HG02884 (cell line): Measurements from ENCODE around the gene SERPINI1.
A peak's percentile ranks its signal among the peaks of the same experiment; 100 is the strongest.
"Not testable (repeated sequence)": the region's sequence is repeated elsewhere in the genome, so short reads cannot be mapped to it uniquely, and the experiment has no call there.

ENCODE experiments used
- ATAC-seq: cut with Tn5 transposase; IDR thresholded peaks from one replicate; pipeline ENCODE4 v1.9.1; 2021; ENCODE audit warnings: mild to moderate bottlenecking, moderate library complexity; ENCODE audit not compliant: unreplicated experiment

SERPINI1 gene

DNA sequence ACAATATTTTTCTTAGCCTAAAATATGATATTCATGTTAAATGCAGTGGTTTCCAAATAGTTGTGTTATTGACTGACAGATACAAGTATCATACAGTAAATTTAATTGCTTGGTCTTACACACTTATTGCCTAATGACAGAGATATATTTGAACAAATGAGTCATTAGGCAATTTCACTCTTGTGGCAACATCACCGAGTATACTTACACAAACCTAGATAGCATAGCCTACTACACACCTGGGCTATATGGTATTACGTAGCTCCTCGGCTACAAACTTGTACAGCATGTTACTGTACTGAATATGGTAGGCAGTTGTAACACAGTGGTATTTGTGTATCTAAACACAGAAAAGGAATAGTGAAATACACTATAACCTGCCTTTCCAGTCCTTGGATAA lies 50.3 kb downstream of the SERPINI1 start:
- no peak for ATAC-seq

DNA sequence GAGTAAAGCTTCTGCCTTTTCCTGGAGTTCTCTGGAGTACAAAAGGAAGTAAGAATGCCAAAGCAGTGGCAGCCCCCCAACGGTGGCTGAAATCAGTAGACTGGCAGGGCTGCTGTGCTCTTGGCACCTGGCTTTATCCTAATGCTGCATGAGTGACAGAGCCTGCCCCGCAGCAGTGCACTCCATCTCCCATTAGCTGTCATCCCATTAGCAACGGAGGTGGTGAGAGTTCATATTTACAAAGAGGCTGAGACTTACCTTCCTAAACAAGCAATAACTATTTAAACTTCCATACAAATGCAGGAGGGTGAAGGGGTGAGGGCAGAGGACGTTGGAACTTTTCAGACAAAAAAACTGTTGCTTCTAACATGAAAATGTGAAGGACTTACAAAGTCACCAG lies 51.9 kb downstream of the SERPINI1 start:
- no peak for ATAC-seq

DNA sequence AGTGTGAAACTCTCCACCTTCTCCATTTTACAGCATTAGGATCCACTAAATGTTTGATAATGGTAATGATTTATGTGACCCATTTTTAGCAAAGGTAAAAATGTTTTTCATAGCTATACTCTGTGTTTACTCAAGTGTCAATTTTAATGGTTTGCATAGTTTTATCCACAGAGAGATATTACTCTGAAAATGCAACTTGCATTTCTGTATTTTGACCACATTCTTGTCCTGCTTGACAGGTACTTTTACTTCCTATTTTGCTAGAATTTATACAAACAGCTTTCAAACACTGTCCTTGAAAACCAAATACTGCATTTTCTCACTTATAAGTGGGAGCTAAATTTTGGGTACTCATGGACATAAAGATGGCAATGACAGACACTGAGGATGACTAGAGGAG lies 62.9 kb downstream of the SERPINI1 start:
- peak; percentile 90 for ATAC-seq

DNA sequence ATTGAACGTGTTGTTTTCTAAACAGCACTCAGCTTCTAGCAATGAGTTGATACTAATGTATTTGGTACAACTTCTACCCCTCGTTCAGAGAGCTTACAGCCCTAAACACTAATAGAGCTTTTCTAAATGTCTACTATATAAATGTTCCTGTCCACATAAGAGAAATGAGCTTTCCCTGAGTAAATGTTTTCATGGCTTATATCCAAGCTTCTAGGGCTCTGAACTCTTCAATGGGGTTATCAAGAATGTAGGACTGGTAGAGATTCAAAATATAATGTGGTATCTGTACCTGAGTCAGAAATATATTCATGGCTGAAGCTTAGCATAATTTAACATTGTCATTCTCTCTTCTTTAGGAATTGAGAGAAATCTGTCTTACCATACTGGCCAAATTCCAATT lies 73.4 kb downstream of the SERPINI1 start:
- no peak for ATAC-seq

DNA sequence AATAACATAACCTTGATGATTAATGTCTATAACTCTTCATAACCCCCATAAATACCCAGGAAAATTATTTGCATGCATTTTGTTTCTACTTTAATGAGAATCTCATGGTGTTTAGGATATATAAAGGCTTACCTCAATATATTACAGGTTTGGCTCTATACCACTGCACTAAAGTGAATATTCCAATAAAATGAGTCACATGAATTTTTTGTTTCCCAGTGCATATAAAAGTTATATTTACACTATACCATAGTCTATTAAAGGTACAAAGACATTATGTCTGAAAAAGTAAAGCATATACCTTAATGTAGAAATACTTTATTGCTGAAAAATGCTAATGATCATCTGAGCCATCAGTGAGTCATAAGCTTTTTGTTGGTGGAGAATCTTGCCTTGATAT lies 74.7 kb downstream of the SERPINI1 start:
- no peak for ATAC-seq

DNA sequence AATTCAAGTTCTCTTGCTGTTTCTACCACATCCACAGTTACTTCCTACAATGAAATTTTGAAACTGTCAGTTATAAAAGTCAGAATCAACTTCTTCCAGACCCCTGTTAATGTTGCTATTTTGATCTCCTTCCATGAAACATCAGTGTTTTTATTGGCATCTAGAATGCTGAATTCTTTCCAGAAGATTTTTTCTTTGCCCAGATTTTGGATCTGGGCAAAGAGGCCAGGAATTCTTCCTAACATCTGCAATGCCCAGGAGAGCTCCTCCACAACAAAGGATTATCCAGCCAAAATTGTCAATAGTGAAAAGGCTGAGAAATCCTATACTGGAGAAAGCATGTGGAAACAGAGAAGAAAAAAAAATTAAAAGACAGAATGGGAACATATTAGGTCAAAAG lies 75.5 kb downstream of the SERPINI1 start:
- ATAC-seq: no peak

DNA sequence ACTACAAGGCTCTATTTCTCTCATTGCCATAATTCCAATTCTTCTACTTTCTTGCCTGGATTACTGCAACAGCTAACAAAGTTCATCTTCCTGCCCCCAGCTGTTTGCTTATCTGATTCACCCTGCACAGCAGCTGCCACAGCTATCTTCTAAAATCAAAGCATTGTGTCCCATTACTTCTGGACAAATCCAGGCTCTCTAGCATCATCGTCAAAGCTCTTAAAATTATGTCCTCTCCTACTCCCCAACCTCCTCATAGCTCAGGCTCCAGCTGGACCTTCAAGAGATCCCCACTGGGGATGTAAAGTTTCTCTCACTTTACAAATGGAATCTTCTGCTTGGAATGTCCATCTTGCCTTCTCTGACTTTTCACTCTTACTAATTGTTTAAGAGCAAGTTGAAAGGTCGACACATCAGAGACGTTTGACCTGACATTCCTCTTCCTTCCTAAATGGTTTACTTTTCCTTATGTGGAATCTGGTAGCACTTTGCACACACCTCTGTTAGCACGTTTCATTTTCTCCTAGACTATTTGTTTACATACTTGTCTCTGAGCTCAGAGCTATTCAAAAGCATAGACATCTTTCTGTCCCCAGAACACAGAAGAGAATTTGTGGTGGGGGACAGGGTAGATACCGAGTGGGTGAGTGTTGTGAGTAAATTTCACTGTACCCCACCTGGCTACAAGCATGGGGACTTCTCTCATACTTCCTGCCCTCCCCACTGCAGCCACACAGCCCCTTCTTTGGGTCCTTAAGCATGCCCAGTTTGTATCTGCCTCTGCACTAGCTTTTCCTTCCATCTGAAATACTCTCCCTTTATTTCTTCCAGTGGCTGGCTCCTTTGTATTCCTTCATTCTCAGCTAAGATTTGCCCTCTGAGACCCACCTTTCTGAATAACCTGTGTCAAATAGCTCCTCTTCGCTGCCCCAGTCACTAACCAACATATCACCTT lies 77.9 kb downstream of the SERPINI1 start:
- ATAC-seq: no peak

DNA sequence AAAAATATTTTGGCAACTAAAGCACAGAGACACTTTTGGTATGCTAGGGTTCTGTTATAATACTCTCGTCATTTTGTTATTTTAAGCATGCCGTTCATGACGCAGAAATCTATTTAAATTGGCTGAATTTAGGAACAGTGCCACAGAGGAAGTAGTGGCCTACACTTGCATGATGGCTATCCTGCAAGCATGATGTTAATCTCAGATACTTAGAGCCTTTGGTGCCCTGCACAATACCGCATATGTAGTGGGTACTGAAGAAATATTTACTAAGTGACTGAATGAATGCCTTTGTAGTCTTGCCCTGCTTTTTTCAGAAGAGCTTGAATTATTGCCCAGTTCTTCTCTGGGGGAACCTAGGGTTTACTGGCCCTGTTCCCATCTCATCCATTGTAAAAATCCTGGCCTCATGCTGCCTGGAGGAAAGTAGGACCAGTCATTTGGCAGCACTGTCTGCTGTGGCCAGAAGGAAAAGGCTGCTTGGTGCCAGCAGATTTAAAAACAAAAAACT lies 79.0 kb downstream of the SERPINI1 start:
- no peak for ATAC-seq

DNA sequence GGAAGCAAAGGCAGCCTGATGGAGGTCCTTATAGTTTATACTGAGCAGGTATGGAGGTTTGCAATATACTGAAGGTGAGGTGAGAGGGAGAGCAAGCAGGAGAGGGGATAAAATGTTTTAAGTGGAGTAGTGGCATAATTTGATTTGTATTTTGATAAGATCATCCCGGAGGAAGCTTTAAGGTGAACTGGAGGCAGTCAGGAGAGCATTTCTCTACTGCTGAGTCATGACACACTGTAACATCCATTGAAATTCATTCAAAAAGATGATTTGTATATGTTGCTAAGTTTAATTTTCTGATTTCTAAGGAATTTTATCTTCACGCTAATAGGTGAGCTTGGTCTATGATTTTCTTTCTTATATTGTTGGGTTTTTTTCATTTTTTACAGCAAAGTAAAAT lies 81.4 kb downstream of the SERPINI1 start:
- ATAC-seq: no peak

DNA sequence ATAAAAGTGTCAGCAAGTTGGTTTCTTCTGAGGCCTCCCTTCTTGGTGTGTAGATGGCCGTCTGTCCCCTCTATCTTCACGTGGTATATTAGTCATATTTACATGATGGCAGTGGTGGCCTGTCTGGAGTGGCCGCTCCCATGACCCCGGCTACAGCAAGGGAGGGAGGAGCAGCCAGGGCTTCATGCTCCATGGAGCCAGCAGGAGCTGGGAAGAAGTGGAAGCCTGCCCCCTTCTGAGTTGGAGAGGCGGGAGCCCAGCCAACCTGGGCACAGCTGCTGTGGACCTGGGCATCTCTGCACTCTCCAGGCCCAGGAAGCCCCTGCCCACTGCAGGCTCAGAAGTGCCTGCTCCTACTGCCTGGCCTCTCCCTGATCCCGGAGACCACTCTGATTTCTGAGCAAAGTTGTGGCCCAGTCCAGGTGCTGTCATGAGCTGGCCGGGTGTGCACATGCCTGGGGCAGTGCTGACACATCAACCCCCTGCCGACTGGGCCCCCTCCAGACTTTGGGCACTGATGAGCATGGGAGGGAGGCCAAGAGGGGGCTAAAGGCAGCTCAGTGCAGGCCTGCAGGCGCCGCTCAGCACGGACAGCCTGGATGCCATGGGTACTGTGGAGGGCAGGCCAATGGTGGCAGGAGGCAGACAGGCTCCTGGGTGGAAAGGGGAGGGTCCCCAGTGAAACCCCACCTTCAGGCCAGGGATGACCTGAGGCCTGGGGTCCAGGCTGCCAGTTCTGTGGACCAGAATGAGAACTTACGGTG lies 84.8 kb downstream of the SERPINI1 start:
- no peak for ATAC-seq

DNA sequence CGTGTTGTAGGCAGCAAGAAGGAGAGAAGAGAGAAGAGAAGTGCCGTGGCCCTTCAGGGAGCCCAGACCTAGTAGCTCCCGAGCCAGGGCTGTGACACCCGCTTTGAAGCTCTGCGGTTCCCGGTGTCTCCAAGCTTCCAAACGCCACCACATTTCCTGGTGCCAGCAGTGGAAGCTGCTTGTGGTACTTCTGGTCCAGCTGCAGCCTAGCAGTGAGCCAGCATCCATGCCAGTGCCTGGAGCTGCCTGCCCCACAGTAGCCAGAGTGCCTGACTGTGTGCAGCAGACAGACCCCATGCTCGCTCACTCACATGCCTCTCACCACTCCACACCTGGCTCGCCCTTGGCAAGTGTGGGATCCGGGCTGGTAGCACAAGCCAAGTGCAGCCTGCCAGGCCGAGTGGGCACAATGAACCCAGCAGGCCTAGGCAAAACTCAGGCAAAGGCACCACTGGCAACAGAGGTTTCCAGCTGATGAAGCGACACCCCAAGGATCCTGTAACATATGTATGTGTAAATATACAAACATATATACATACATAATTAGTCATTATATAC lies 85.8 kb downstream of the SERPINI1 start:
- ATAC-seq: no peak

DNA sequence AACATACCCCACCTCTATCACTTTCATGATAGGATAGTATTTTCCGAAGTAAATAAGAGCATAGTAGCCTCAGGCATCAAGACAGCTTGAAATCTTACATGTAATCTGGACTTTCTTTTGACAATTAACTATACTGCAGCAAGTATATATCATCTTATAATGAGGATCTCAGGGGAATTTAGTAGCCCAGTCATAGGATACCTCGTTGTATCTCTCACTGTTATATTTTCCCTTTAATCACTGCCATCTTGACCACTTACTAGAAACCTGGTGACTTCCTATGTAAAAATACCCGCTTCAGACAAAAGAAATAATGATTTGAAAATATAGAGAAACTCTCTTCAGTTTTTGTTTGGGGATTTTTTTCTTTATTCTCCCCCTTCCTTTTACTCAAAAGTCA lies 88.2 kb downstream of the SERPINI1 start:
- ATAC-seq: no peak

DNA sequence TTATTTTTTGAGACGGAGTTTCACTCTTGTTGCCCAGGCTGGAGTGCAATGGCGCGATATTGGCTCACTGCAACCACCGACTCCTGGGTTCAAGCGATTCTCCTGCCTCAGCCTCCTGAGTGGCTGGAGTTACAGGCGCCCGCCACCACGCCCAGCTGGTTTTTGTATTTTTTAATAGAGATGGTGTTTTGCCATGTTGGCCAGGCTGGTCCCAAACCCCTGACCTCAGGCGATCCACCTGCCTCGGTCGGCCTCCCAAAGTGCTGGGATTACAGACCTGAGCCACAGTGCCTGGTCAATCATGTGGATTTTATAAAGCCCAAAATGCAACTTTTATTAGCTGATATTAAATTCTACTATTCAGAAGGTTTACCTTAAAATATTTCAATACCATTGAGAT lies 92.1 kb downstream of the SERPINI1 start:
- not testable (repeated sequence) for ATAC-seq

DNA sequence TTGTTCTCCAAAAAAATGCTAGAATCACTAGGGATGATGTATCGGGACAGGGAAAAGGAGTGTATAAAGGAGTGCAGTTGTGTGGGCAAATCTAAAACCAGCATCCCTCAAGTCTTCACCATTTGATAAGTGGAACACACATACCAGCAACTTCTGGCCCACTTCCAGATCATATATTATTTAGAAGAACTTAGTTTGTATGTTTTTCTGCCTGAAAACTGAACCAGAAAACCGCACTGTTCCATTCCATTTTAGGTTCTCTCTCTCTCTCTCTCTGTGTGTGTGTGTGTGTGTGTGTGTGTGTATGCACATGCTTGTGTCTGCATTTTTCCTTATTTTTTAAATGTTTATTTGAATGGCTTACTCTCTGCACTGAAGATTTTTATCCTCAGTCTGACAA lies 93.5 kb downstream of the SERPINI1 start:
- no peak for ATAC-seq

DNA sequence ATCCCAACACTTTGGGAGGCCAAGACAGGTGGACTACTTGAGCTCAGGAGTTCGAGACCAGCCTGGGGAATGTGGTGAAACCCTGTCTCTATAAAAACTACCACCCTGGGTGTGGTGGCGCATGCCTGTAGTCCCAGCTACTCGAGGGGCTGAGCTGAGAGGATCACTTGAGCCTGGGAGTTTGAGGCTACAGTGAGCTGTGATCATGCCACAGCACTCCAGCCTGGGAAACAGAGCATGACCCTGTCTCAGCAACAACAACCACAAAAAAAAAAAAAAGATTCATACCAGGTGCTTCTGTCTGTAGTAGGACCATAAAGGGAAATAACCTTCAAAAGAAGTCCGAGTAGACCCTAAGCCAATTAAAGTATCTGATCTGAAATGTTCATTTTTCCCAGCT lies 94.5 kb downstream of the SERPINI1 start:
- peak; percentile 52 for ATAC-seq

DNA sequence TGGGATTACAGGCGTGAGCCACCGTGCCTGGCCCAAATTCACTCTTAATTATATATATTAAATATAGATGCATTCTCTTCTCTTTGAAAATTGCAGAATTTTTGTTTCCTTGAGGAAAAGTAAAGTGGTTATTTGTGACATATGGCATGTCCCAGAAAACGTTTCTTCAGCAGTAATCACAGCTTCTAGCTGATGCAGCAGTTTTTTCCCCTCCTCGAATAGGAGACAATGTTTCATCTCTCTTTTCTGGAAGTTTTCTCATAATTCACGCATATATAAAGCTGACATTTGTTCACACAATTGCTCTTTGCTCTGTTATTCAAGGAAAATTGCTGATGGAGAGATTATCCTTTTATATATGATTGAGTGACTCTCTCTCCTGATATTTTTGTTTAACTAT lies 99.8 kb downstream of the SERPINI1 start:
- ATAC-seq: no peak

DNA sequence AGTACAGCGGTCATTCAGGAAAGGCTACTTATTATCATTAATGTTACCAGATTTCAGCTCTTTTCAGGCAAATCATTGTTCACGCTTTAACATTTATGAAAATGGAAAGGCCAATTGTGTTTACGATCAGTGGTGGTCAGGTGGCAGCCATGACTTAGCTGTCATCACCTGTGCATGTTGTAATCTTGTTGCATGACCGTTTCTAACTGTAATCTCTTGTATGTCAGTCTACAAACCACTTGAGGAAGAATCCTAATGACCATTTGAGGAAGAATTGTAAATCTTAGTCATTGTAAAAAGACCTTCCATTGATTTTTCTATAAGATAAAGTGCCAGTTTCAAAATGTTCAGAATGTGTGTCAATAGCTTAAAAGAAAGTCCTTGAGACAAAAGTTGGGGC lies 100.4 kb downstream of the SERPINI1 start:
- no peak for ATAC-seq

DNA sequence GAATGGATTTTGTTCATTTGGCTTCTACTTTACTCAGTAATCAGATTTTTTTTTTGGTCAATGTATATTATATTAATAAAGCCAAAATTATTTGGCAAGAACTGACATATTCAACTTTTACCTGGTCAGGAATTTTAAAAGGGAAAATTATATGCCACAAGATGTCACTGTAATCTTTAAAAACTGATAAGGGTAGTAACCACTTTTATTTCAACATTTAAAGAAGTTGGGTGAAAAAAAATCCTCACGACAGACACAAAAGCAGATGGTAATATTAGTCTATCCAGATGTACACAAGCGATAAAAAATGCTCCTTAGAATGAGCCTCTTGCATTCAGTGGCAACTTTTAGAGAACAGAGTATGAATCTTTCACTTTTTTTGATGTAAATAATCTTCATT lies 101.9 kb downstream of the SERPINI1 start:
- no peak for ATAC-seq

DNA sequence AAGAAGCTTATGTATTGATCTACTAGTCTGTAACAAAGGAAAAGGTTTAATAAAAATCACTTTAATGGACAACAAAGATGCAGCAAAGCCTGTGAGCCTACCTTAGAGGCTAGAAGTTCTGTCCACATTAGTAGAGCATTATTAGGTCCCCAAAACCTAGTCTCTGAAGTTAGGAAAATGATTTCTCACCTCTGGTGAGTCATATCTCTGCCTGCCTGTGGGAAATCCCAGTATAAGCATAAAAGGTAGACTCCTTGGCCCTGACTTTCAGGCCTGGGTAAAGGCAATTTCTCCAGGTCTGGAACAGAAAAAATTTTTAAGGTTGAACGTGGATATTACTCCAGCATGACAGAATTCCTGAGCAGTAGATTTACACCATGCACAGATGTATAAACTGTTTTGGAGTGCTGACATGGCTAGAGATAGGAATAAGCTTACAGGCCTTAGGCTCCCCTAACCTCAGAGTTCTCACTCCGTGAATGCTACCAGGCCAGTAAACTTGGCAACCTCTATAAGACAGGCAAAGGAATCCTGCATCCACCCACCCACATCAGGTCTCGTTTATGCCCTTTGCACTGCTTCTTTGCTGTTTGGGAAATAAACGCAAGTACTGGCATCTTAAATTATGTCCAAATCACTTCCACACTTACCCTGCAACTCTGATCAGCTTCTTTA lies 104.1 kb downstream of the SERPINI1 start:
- peak; percentile 47 for ATAC-seq

DNA sequence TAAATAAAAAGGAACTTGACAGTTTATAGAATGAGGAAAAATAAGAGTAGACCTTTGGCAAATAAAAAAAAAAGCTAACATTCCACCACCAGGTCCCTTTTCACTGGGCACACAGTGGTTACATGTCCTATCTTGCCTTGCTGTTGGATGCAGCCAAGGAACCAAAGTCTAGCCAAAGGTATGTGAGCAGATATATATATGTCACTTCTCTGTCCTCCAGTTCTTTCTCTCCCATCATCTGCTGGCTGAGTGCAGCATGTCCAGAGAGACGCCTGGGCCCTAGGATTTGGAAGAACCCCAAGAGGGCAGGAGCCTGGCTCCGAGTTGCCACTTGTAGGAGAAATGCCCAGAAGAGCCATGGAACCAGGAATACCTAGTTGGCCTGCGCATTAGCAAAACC lies 104.7 kb downstream of the SERPINI1 start:
- ATAC-seq: no peak

DNA sequence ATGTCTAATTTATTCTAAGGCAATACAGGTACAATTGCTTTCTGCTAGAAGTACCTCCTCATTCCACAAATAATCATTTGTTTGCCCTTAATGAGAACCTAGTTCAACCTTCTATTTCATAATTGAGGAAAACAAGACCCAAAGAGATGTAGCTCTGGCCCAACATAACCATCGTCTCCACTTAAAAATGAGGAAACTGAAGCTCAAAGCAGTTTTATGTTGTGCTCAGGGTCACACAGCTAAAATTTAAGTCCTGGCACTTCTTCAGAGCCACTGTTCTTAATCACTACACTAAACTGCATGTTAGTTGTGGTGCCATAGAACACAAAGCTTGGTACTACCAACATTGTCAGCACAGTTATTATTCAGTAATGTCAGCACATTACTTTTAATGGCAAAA lies 108.0 kb downstream of the SERPINI1 start:
- ATAC-seq: no peak
